NK-92 (cell line): Measurements from ENCODE around the gene CLIP3.
A peak's percentile ranks its signal among the peaks of the same experiment; 100 is the strongest.

Experiments
- DNase-seq: peaks from one replicate; lab custom pipeline; 2025; ENCODE audit not compliant: unreplicated experiment; lab: John Stamatoyannopoulos, UW

Gene CLIP3

DNA sequence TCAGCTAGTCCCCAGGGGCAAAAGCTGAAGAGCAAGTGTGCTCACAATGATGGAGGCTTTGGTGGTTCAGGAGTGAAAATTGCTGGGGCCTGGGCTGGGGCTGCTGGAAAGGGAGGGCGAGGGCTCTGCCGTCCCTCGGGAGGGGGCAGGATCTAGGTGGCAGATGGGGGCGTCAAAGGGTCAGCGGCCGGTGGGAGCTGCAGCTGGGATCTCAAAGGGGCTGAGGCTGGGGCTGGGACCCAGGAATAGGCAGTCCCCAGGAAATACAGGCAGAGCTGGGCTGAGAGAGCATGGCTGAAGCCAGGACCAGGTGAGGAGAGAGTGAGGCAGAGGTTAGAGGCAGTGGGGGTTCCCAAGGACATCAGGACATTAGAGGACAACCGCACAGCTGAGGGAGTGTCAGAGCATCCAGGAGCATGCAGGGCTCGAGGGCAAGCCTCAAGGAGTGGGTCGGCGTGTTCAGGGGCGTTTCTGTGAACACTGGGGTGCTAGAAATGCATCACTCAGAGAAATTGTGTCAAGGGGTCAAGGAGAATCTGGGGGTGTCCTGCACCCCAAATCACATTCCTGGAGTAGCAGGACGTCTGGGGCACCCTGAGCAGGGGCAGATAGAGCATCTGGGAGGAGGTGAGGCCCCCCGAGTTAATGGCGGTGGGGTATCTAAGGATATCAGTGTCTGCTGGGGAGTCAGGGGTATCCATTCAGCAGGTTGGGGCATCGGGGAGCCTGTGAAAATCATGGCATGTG is 22.9 kb downstream of the CLIP3 start:
- no peak for DNase-seq

DNA sequence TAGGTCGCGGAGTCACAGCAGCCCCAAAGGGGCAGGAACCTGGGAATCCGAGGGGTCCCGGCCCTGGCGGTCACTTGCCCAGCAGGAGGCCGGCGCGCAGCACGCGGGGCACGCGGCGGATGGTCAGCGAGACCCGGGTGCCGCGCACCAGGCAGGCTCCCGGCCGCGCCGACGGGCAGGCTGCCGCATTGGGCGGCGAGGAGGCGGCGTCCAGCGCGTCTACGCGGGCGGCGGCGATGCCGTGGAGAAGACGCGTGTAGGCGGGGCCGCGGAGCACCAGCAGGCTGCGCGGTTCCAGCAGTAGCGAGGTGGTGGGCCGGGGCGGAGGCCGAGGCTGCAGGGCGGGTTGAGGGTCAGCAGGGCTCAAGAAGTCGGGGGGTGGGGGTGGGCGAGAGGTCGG is 23.5 kb downstream of the CLIP3 start:
- DNase-seq, result no peak

DNA sequence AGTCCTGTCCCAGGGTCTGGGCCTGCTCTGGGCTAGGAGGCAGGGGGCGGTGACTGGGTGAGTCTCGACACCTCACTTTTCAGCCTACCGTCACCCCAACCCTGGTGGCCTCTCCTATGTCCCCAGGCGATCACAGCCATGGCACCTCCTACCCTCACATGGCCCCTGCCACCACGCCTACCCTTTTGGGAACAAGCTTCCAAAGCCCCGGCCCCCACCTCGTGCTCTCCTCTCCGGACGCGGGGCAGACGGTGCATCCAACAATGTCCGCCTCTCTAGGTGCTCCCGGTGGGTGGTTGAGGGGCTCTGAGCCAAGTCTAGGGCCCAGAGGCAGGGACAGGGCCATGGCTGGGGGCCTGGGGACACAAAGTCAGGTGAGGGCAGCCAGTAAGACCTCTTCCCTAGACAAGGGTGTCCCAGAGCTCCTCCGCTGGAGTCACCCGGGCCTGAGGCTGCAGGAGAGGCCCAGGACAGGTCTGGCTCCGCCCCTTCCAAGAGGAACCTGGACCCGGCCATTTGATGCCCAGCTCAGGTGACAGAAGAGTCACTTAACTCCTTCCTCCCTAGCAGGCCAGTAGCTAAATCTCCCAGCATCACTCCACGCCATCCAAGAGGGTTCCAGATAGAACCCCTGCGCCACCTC is 24.2 kb downstream of the CLIP3 start, which contains the start of gene SYNE4:
SYNE4 (minus strand) TSS at position 478 of the 643 bp plus-strand sequence; CDS start at position 346, 132 bp downstream.
- no peak for DNase-seq

DNA sequence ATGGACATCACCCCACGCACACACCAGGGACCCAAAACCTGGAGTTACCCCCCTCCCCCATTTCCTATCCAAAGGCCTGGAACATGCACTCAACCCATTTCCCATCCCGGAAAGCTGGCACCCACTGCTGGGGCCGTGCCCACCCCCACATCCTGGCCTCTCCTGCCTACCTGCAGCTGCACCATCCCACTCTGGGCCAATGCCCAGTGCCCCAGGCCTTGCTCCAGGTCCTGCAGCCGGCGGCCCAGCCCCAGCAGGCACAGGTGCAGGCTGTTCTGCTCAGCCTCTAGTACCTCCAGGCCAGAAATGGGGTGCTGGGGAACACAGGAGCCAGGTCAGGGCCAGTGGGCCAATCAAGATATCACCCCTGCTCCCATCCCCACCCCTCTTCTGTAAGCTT is 25.7 kb downstream of the CLIP3 start:
- DNase-seq, result no peak

DNA sequence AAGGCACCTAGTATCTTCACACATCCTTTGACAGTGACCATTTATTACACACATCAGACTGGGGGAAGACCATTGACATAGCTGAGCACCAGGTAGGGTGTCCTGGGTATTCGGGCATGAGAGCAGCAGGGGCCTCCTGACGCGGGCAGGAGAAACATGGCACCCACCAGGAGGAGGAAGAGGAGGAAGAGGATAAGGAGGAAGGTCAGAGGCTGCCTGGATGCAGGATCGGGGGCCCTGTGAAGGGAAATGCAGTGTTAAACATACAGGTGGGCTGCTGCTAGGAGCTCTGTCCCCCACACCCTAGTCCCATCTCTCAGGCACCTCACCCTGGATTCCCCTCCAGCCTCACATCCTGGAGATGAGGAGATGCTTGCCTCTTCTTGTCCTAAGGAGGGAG is 29.4 kb downstream of the CLIP3 start:
- DNase-seq, result no peak

DNA sequence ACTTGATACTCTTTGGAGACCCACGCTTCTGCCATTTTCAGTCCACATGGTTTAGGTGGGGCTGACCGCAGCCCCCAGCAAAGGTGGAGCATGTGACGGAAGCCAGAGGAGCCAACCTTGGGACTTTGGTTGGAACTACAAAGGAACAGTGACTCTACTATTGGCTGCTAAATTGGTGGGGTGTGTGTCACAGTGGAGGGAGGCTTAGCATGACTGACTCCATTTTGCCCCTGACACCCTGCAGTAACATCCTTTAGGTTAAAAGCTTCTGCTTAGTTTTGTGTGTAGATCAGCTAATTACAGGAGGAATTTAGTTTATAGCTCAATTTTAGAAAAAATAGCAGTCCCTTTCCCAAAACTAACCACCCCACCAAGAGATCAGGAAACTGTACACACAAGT is 31.1 kb downstream of the CLIP3 start:
- DNase-seq, result no peak

DNA sequence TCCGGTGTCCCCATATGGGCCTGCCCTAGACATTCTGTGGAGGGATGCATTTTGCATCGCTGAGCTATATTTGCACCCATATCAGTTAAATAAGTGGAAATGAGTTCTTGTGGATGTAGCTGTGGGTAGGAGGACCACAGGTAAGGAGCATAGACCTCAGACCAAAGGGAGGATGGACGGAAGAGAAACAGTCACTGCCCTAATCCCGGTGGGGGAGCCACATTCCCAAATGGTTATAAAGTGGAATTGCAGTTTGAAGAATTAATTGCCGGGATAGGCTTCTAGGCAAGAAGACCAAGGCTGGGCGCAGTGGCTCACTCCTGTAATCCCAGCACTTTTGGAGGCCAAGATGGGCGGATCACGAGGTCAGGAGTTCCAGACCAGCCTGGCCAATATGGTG is 35.9 kb downstream of the CLIP3 start:
- no peak for DNase-seq

DNA sequence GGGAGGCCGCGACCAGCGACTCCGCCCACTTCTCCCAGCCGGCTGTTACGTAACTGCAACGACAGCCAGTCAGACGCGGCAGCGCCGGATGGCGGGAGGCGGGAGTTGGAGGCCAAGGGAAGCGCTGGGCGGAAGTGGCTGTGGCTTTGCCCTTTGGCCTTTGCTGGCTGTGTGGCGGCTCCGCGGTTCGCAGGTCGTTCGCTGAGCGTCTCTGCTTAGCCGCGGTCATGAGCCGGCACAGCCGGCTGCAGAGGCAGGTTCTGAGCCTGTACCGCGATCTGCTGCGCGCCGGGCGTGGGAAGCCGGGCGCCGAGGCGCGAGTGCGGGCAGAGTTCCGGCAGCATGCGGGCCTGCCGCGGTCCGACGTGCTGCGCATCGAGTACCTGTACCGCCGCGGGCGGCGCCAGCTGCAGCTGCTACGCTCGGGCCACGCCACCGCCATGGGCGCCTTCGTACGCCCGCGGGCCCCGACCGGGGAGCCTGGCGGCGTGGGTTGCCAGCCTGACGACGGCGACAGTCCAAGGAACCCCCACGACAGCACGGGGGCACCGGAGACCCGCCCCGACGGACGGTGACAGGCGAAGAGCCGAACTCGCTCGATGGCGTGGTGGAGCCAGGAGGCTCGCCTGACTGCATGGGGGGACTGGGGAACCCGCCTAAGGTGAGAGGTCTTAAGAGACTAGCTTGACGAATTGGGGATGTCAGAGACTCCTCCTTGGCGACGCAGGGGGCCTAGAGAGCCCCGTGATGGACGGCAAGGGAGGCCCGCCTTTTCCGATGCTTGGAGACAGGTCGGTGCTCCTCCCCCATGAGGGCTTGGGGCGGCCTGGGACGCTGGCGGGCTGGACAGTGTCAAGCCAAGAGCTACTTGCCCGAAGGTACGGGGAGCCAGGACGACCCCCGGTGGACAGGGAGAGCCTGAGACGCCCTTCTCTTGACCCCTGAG is 37.4 kb downstream of the CLIP3 start, which contains the start of gene SDHAF1:
SDHAF1 (plus strand) TSS at position 141 of the 946 bp plus-strand sequence; CDS start at position 228, 87 bp downstream.
- DNase-seq, result peak; percentile 39

DNA sequence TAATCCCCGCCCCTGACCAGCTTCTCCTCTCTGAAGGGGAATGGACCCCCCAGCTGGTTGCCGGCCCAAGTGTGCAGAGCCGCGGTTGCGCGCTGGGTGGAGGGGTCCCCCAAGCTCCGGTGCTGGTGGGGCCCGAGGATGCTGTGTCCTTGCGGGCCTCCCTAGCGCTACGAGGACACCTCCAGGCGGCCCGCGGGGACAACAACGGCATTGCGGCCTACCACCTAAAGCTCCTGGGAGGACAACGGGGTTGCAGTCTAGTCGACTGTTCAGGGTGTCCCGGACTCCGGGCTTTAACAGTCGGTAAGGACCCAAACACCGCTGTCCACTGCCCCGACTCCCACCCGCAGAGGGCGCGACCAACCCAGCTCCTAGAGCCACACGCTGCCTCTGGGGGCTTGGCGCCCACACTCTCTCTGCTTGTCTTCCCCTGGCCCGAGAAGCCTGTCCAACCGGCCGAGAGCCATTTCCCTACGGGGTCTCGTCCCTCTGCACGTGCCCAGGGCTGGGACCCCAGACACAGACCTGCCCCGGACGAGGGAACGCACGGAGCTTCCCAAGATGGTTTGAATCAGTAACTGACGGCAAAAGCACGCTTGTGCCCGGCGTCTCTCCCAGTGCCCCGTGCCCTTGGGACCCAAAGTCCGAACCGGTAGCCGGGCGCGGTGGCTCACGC is 38.6 kb downstream of the CLIP3 start:
- no peak for DNase-seq

DNA sequence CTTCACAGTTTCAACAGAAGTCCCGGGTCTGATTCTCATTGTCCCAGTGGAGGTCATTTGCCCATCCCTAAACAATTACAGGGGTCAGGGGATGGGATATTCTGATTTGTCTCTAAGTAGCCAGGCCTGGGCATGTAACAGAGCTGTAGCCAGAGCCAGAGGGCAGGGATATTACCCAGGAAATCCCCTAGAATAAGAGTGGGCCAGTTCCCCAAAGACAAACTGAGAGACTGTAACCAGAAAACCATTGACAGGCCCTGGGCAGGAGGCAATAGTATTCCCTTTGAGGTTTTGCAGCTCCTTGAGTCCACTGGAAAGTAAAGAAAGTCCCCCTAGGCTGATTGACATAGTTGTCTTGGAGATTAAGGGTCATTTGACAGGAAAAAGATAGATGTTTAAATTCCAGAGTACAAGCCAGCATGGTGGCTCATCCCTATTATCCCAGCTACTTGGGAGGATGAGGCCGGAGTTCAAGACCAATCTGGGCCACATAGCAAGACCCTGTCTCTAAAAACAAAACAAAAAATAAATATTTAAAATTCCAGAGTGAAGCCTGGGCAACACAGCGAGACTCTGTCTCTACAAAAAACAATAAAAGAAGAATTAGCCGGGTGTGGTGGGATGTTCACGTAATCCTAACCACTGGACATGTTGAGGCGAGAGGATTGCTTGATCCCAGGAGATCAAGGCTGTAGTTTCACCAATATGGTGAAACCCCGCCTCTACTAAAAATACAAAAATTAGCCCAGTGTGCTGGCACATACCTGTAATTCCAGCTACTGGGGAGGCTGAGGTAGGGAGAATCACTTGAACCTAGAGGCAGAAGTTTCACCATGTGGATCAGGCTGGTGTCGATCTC is 39.5 kb downstream of the CLIP3 start:
- no peak for DNase-seq

DNA sequence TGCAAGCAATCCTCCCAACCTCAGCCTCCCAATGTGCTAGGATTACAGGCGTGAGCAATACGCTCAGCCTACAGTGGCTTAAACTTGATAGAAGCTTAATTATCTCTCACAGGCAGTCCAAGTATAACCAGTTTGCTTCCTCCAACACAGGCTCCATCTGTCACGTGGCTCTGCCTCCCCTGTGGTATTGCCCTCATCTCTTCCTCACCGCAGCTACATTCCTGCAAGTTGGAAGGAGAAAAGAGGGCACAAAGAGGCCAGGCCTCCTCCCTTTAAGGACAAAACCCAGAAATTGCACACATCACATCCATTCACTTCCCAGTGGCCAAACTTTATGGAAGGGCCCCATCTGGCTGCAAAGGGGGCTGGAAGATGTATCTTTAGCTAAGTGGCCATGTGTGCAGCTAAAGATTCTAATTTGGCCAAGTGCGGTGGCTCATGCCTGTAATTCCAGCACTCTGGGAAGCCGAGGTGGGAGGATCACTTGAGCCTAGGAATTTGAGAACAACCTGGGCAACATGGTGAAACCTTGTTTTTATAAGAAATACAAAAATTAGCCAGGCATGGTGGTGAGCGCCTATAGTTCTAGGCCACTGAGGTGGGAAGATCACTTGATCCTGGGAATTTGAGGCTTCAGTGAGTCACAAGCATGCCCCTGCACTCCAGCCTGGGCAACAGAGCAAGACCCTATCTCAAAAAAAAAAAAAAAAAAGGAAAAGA is 40.8 kb downstream of the CLIP3 start:
- DNase-seq, result no peak

DNA sequence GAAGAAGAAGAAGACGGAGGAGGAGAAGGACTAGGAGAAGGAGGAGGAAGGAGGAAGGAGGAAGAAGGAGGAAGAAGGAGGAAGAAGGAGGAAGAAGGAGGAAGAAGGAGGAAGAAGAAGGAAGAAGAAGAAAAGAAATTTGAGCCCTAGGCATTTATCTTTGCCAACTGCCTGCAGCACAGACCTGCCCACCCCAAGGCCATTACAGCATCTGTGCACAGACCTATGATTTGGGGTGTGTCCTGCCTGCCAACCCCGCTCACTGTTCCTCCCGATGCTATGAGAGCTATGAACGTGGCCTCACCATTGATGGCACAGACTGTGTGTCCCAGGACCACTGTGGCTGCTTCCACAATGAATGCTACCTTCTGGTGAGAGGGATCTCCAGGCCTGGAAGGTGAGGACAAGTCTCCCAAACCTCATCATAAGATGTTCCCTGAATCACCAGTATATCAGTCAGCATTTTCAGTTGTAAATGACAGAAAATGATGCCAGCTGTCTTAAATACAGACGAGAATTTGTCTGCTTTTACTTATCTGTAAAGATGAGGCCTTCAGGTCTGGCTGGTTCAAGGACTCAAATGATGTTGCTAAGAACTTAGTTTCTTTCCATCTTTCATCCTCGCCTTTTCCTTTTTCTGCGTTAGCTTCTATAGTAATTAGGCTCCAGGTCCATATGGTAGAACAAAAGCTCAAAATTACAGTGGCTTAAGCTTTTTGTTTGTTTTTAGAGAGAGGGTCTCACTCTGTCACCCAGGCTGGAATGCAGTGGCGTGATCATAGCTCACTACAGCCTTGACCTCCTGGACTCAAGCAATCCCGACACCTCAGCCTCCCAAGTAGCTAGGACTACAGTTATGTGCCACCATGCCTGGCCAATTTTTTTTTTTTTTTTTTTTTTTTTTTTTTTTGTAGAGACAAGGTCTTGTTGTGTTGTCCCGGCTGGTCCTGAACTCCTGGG is 41.6 kb downstream of the CLIP3 start:
- DNase-seq, result no peak

DNA sequence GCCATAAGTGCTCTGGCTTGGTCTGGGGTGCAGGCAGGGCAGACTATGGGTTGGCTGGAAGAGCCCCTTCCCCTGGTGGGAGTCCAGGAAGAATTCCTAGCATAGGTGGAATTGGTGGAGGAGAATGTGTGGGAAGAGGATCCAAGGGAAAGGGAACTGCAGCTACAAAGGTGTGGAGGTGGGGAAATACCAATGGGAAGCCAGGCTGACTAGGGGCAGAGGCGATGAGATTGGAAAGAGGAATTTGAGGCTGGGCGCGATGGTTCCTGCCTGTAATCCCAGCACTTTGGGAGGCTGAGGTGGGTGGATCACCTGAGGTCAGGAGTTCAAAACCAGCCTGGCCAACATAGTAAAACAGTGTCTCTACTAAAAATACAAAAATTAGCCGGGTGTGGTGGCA is 42.5 kb downstream of the CLIP3 start:
- DNase-seq, result no peak

DNA sequence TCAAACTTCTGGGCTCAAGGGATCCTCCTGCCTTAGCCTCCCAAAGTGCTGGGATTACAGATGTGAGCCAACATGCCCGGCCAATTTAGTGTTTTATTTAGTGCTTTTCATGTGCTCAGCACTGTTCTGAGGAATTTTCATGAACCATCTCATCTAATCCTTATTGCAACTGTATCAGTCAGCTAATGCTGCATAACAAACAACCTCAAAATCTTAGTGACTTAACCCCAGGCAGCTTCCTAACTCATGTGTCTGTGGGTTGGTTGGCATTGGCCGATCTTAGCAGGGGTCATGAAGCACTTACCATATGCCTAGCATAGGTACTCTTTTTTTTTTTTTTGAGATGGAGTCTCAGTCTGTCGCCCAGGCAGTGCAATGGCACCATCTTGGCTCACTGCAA is 43.8 kb downstream of the CLIP3 start:
- no peak for DNase-seq

DNA sequence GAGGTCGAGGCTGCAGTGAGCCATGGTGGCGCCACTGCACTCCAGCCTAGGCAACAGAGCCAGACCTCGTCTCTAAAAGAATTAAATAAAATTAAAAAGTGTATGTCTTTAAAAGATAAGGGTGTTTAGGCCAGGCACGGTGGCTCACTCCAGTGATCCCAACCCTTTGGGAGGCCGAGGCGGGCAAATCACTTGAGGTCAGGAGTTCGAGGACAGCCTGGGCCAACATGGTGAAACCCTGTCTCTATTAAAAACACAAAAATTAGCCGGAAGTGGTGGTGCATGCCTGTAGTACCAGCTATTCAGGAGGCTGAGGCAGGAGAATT is 45.1 kb downstream of the CLIP3 start:
- DNase-seq, result no peak

DNA sequence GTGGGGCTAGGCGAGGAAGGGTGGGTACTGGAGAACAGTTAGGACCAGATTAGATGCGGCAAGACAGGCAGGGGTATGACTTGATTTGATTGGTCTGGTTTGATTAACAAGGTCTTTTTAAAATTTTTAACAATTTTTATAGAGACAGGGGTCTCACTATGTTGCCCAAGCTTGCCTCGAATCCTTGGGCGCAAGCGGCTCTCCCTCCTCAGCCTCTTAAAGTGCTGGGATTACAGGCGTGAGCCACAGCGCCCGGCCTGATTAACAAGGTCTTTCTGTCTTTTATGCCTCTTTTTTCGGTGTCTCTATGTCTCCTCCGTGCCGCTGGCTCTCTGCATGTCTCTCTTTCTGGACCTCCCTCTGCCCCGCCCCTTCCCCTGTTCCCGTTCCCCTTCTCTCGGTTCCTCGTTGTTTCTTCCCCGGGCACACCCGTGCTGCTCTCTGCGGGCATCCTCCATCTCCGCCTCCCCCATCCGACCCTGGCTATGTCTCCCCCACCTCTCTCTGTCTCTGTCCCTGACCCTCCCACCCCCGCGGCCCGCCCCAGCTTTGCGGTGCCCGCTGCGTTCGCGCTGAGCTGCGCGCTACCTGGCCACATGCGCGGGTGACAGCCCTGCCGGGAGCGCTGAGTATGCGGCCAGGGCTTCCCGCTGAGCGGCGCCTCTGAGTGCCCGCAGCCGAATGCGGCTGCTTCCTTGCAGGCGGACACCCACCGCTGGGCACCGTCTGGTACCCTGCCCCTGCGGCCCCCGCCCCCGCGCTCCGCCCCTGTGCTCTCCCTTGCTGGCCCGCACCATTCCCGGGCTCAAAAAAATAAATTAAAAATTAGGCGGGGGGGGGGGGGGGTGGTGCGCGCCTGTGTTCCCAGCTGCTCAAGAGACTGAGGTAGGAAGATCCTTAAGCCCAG is 45.8 kb downstream of the CLIP3 start:
- DNase-seq, result no peak

DNA sequence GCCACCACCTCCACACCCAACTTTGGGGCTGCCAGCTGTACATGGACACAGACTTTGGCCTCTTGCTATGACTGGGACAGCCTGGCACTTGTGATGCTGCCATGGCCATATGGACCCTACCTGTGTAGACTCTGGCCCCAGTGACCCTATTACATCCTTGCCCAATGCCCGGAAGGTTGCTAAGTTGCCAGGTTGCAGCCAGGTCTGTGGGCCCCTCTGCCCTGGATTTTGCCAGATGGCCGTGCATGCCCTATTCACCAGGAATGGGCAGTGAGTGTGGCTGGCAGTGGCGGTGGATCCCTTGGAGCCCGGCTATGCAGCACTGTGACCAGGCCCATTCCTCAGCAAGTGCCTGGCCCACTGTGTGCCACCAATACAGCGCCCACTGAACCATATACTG is 46.6 kb downstream of the CLIP3 start:
- DNase-seq, result no peak
